ENCODE results near the gene GALNT2.

The GALNT2 gene

DNA sequence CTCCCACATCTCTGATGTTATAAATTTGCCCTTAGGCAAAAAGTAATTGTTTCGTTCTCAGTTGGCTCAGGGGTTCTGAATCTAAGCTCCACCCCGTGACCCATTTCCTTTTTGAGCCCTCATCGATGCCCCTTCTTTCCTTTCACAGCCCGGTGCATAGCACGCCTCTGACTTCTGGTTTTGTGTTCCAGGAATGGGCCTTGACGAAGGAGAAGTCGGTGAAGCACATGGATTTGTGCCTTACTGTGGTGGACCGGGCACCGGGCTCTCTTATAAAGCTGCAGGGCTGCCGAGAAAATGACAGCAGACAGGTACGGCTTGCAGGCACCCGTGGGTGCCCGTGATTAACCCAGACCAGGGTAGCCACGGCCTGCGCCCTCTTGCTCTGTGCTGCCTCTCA is 207.2 kb downstream of the GALNT2 start:
- H3K36me3 ChIP-seq (ENCODE audit: insufficient read depth, low read length), result peaks cover 19% of the 10 kb centered on the region
- no peak overlapping the region for H3K4me3 ChIP-seq (ENCODE audit: low read length)
- H3K4me1 ChIP-seq (ENCODE audit: insufficient read depth, low read length), result peaks cover 27% of the 10 kb centered on the region
- H2AFZ ChIP-seq (ENCODE audit: low read depth, low read length), result no peak overlapping the region
- H3K9me3 ChIP-seq (ENCODE audit: low read length), result no peaks in the 10 kb centered on the region
- H3K27me3 ChIP-seq (ENCODE audit: insufficient read depth, low read length), result no peaks in the 10 kb centered on the region

GRCh38 chr1:230276401-230276800 is 209.4 kb downstream of the GALNT2 start:
- Histone ChIP-seq H3K4me3 (ENCODE audit: low read length) (no peak overlapping the region), H3K27me3 (ENCODE audit: insufficient read depth, low read length) (no peaks in the 10 kb centered on the region), H3K36me3 (ENCODE audit: insufficient read depth, low read length) (peaks cover 27% of the 10 kb centered on the region), H3K4me1 (ENCODE audit: insufficient read depth, low read length) (peaks cover 27% of the 10 kb centered on the region), H3K9me3 (ENCODE audit: low read length) (no peaks in the 10 kb centered on the region), H2AFZ (ENCODE audit: low read depth, low read length) (no peak overlapping the region)

DNA sequence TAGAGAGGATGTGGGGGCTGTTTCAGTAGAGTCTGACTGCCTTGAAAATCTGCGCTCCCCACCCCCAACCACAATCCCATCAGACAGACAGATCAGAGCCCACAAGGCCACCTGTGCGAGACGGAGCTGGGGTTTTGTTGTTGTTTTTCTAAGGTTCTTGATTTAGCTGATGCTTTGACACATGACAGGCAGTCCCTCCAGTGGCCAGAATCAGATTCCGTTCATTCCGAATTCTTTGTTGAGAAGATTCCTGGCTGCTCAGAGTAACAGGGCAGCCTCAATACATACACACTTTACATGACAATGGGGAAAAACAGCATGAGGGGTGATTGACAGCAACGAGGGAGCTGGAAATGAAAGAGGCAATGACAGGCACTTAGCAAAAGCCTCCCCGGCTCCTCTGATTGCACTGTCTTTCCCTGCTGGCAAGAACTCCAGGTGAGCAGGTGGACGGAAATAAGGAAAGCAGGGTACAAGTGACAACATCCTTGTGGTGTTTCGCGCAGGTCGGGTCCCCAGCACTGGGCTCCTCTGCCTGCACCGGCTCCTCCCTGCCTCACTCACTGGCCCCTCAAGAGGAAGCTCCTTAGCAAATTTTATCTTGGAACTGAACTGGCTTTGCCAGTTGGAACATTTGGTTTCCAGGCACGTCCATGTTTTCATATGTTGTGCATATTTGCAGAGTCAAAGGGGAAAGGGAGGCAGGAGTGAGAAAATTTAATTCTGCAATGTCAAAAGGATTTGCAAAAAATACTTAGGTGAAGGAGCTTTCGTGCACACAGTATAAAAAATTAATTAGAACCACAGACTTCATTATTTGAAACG is 210.4 kb downstream of the GALNT2 start:
- Histone ChIP-seq H3K4me1 (ENCODE audit: insufficient read depth, low read length) (peaks cover 27% of the 10 kb centered on the region), H3K4me3 (ENCODE audit: low read length) (no peak overlapping the region), H3K27me3 (ENCODE audit: insufficient read depth, low read length) (no peaks in the 10 kb centered on the region), H3K36me3 (ENCODE audit: insufficient read depth, low read length) (peaks cover 26% of the 10 kb centered on the region), H2AFZ (ENCODE audit: low read depth, low read length) (no peak overlapping the region), H3K9me3 (ENCODE audit: low read length) (no peaks in the 10 kb centered on the region)

DNA sequence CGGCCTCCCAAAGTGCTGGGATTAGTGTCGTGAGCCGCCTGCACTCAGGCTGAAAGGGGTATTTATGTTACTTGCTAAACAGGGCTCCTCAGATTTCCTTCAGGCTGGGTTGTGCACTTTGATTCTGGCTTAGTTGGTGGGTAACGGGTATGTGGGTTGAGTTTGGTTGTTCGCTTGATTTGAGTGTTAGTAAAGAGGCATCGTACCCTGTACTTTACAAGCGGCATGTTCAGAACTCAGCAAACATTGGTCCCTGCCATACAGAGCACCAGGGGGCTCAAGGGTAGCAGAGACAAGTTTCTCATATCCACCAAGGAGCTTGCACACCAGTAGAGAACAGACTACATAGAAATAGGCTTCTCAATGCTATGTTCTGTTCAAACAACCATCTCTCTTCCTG is 211.3 kb downstream of the GALNT2 start:
- peaks cover 26% of the 10 kb centered on the region for H3K36me3 ChIP-seq (ENCODE audit: insufficient read depth, low read length)
- H2AFZ ChIP-seq (ENCODE audit: low read depth, low read length), result no peak overlapping the region
- no peak overlapping the region for H3K4me3 ChIP-seq (ENCODE audit: low read length)
- H3K27me3 ChIP-seq (ENCODE audit: insufficient read depth, low read length), result no peaks in the 10 kb centered on the region
- H3K9me3 ChIP-seq (ENCODE audit: low read length), result no peaks in the 10 kb centered on the region
- peaks cover 27% of the 10 kb centered on the region for H3K4me1 ChIP-seq (ENCODE audit: insufficient read depth, low read length)

GRCh38 chr1:230278871-230279582 is 212.0 kb downstream of the GALNT2 start:
- no peak overlapping the region for H3K4me3 ChIP-seq (ENCODE audit: low read length)
- H2AFZ ChIP-seq (ENCODE audit: low read depth, low read length), result no peak overlapping the region
- no peaks in the 10 kb centered on the region for H3K27me3 ChIP-seq (ENCODE audit: insufficient read depth, low read length)
- H3K36me3 ChIP-seq (ENCODE audit: insufficient read depth, low read length), result peaks cover 26% of the 10 kb centered on the region
- no peaks in the 10 kb centered on the region for H3K9me3 ChIP-seq (ENCODE audit: low read length)
- H3K4me1 ChIP-seq (ENCODE audit: insufficient read depth, low read length), result peaks cover 27% of the 10 kb centered on the region

DNA sequence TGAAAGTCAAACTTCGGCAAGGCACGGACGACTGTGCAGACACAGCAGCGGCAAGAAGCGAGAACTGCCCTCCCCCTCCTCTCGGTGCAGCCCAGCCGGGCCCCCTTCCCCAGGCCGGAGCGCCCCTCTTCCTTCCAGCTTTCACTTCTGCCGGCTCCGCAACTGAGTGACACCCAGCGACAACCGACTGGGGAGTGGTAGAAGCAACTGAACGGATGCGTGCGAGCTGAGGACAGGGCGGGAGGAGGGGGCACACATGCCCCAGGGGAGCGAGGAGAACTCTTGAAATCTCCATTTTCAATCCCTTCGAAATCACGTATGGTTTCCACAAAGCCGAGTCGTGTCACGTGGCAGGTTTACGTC is 212.5 kb downstream of the GALNT2 start:
- no peak overlapping the region for H2AFZ ChIP-seq (ENCODE audit: low read depth, low read length)
- H3K36me3 ChIP-seq (ENCODE audit: insufficient read depth, low read length), result peaks cover 22% of the 10 kb centered on the region
- H3K27me3 ChIP-seq (ENCODE audit: insufficient read depth, low read length), result no peaks in the 10 kb centered on the region
- H3K4me1 ChIP-seq (ENCODE audit: insufficient read depth, low read length), result peaks cover 27% of the 10 kb centered on the region
- no peaks in the 10 kb centered on the region for H3K9me3 ChIP-seq (ENCODE audit: low read length)
- H3K4me3 ChIP-seq (ENCODE audit: low read length), result no peak overlapping the region

GRCh38 chr1:230280054-230280795 is 213.2 kb downstream of the GALNT2 start:
- Histone ChIP-seq H3K4me1 (ENCODE audit: insufficient read depth, low read length) (peaks cover 27% of the 10 kb centered on the region), H2AFZ (ENCODE audit: low read depth, low read length) (no peak overlapping the region), H3K27me3 (ENCODE audit: insufficient read depth, low read length) (no peaks in the 10 kb centered on the region), H3K36me3 (ENCODE audit: insufficient read depth, low read length) (peaks cover 19% of the 10 kb centered on the region), H3K9me3 (ENCODE audit: low read length) (no peaks in the 10 kb centered on the region), H3K4me3 (ENCODE audit: low read length) (no peak overlapping the region)

GRCh38 chr1:230280906-230281413 is 213.9 kb downstream of the GALNT2 start:
- no peaks in the 10 kb centered on the region for H3K27me3 ChIP-seq (ENCODE audit: insufficient read depth, low read length)
- peaks cover 27% of the 10 kb centered on the region for H3K4me1 ChIP-seq (ENCODE audit: insufficient read depth, low read length)
- H3K36me3 ChIP-seq (ENCODE audit: insufficient read depth, low read length), result peaks cover 16% of the 10 kb centered on the region
- H2AFZ ChIP-seq (ENCODE audit: low read depth, low read length), result no peak overlapping the region
- no peaks in the 10 kb centered on the region for H3K9me3 ChIP-seq (ENCODE audit: low read length)
- H3K4me3 ChIP-seq (ENCODE audit: low read length), result no peak overlapping the region

DNA sequence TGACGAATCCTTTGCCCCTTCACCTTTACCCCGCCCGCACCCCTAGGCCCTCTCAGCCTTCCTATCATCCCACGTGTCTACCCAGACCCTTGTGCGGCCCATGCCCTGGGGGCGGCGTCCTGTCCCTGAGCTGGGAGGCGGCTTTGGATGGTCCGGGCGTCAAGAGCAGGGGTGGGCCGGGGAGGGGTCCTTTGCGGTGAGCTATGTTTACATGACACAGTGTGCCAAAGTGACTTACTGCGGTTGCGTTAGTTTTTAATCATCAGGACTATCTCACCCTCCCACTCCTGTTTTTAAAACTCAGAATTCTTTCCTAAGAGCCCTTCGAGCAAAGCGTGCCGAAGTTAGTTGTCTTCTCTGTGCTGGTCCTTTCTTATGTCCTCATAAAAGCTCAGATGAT is 214.5 kb downstream of the GALNT2 start:
- Histone ChIP-seq H3K4me3 (ENCODE audit: low read length) (no peak overlapping the region), H2AFZ (ENCODE audit: low read depth, low read length) (no peak overlapping the region), H3K36me3 (ENCODE audit: insufficient read depth, low read length) (peaks cover 12% of the 10 kb centered on the region), H3K9me3 (ENCODE audit: low read length) (no peaks in the 10 kb centered on the region), H3K4me1 (ENCODE audit: insufficient read depth, low read length) (peaks cover 22% of the 10 kb centered on the region), H3K27me3 (ENCODE audit: insufficient read depth, low read length) (no peaks in the 10 kb centered on the region)

DNA sequence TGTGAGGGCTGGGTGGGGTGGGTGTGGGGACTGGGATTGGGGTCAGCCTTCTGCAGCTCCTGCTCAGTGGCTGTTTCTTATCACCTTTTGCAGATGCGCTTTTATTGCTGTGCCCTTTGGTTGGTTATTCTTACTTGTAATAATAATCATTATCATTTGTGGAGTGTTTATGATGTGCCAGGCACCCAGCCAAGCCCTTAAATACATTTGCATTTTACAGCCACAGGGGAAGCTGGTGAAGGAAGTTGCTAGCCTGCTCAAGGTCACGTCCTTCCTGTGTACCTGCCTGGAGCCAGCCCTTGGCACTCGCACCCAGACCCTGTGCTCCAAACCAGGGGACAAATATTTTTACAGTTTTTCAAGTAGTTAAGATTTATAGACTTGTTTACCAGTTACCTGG is 215.1 kb downstream of the GALNT2 start:
- H3K9me3 ChIP-seq (ENCODE audit: low read length), result no peaks in the 10 kb centered on the region
- no peak overlapping the region for H2AFZ ChIP-seq (ENCODE audit: low read depth, low read length)
- H3K4me3 ChIP-seq (ENCODE audit: low read length), result no peak overlapping the region
- H3K4me1 ChIP-seq (ENCODE audit: insufficient read depth, low read length), result peaks cover 16% of the 10 kb centered on the region
- H3K27me3 ChIP-seq (ENCODE audit: insufficient read depth, low read length), result no peaks in the 10 kb centered on the region
- peaks cover 12% of the 10 kb centered on the region for H3K36me3 ChIP-seq (ENCODE audit: insufficient read depth, low read length)

GRCh38 chr1:230283678-230284077 is 216.6 kb downstream of the GALNT2 start:
- Histone ChIP-seq H2AFZ (ENCODE audit: low read depth, low read length) (no peak overlapping the region), H3K27me3 (ENCODE audit: insufficient read depth, low read length) (no peaks in the 10 kb centered on the region), H3K36me3 (ENCODE audit: insufficient read depth, low read length) (peaks cover 12% of the 10 kb centered on the region), H3K4me1 (ENCODE audit: insufficient read depth, low read length) (peaks cover 2% of the 10 kb centered on the region), H3K4me3 (ENCODE audit: low read length) (no peak overlapping the region), H3K9me3 (ENCODE audit: low read length) (no peaks in the 10 kb centered on the region)

GRCh38 chr1:230284891-230285290 is 217.9 kb downstream of the GALNT2 start:
- no peaks in the 10 kb centered on the region for H3K9me3 ChIP-seq (ENCODE audit: low read length)
- no peak overlapping the region for H3K4me3 ChIP-seq (ENCODE audit: low read length)
- peaks cover 6% of the 10 kb centered on the region for H3K36me3 ChIP-seq (ENCODE audit: insufficient read depth, low read length)
- H3K27me3 ChIP-seq (ENCODE audit: insufficient read depth, low read length), result no peaks in the 10 kb centered on the region
- H3K4me1 ChIP-seq (ENCODE audit: insufficient read depth, low read length), result no peaks in the 10 kb centered on the region
- H2AFZ ChIP-seq (ENCODE audit: low read depth, low read length), result no peak overlapping the region

DNA sequence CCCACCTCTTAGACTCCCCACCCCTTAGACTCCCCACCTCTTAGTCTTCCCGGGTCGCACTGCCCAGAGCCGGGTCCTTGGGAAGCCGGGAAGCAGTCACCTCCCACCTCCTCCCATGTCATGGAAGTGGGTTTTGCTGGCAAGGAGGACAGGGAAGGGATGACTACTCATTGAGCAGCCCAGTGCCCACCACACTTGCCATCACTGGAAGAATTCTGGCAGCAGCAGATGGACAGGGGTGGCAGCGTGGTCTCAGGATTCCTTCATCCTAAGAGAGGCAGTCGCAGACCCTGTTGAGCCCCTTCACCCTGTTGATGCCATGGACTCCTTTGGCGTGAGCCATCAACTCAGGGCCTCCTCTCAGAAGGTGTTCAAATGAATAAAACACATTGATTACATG is 218.3 kb downstream of the GALNT2 start:
- H3K4me1 ChIP-seq (ENCODE audit: insufficient read depth, low read length), result no peaks in the 10 kb centered on the region
- no peak overlapping the region for H2AFZ ChIP-seq (ENCODE audit: low read depth, low read length)
- H3K4me3 ChIP-seq (ENCODE audit: low read length), result no peak overlapping the region
- H3K27me3 ChIP-seq (ENCODE audit: insufficient read depth, low read length), result no peaks in the 10 kb centered on the region
- peaks cover 1% of the 10 kb centered on the region for H3K9me3 ChIP-seq (ENCODE audit: low read length)
- peaks cover under 1% of the 10 kb centered on the region for H3K36me3 ChIP-seq (ENCODE audit: insufficient read depth, low read length)
